ENCODE results near the gene HACD3.

Gene HACD3

DNA sequence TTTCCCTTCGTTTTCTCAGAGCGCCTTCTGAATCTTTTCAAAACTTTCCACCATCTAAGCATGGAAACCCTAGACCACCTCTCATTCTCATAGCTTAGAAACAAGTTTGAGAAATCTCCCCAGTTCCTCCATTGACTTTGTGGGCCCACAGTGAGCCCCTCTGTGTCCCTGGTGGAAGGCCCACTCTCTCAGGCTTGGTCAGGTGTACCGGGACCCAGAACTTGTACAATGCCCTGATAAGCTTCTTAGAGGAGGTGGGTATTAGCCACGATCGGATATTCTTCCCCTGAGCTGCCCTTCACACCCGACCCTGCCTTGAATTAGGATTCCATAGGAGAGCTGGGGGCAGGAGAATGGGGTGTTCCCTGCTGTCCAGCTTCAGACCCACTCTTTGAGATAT lies 91.4 kb downstream of the HACD3 start, which contains the start of gene SLC24A1:
TSS of gene SLC24A1 (plus strand) at position 301 of the 400 bp plus-strand sequence. CDS start 2,143 bp downstream, outside the sequence.
- TF ChIP-seq, protein P1, sequence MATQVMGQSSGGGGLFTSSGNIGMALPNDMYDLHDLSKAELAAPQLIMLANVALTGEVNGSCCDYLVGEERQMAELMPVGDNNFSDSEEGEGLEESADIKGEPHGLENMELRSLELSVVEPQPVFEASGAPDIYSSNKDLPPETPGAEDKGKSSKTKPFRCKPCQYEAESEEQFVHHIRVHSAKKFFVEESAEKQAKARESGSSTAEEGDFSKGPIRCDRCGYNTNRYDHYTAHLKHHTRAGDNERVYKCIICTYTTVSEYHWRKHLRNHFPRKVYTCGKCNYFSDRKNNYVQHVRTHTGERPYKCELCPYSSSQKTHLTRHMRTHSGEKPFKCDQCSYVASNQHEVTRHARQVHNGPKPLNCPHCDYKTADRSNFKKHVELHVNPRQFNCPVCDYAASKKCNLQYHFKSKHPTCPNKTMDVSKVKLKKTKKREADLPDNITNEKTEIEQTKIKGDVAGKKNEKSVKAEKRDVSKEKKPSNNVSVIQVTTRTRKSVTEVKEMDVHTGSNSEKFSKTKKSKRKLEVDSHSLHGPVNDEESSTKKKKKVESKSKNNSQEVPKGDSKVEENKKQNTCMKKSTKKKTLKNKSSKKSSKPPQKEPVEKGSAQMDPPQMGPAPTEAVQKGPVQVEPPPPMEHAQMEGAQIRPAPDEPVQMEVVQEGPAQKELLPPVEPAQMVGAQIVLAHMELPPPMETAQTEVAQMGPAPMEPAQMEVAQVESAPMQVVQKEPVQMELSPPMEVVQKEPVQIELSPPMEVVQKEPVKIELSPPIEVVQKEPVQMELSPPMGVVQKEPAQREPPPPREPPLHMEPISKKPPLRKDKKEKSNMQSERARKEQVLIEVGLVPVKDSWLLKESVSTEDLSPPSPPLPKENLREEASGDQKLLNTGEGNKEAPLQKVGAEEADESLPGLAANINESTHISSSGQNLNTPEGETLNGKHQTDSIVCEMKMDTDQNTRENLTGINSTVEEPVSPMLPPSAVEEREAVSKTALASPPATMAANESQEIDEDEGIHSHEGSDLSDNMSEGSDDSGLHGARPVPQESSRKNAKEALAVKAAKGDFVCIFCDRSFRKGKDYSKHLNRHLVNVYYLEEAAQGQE (IDR thresholded peaks at IDR 0.05; ENCODE audit: insufficient replicate concordance, low read depth) = no peak
- TF ChIP-seq GABPA (IDR thresholded peaks at IDR 0.05; ENCODE audit: low read depth) (no peak), POLR2AphosphoS5 (IDR thresholded peaks at IDR 0.05; ENCODE audit: low read depth) (no peak), SPI1 (IDR thresholded peaks at IDR 0.05; ENCODE audit: borderline replicate concordance, low read depth) (no peak)
- TF ChIP-seq, protein P2, sequence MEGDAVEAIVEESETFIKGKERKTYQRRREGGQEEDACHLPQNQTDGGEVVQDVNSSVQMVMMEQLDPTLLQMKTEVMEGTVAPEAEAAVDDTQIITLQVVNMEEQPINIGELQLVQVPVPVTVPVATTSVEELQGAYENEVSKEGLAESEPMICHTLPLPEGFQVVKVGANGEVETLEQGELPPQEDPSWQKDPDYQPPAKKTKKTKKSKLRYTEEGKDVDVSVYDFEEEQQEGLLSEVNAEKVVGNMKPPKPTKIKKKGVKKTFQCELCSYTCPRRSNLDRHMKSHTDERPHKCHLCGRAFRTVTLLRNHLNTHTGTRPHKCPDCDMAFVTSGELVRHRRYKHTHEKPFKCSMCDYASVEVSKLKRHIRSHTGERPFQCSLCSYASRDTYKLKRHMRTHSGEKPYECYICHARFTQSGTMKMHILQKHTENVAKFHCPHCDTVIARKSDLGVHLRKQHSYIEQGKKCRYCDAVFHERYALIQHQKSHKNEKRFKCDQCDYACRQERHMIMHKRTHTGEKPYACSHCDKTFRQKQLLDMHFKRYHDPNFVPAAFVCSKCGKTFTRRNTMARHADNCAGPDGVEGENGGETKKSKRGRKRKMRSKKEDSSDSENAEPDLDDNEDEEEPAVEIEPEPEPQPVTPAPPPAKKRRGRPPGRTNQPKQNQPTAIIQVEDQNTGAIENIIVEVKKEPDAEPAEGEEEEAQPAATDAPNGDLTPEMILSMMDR (IDR thresholded peaks at IDR 0.05; ENCODE audit: insufficient read depth, low read length) = no peak
- no peak for DNase-seq (ENCODE audit: low read depth in 1 of 2, low spot score in 1 of 2)
- H3K27ac ChIP-seq (replicated peaks) = no peak within 1 kb of the TSS
- no peak within 1 kb of the TSS for H3K4me3 ChIP-seq (replicated peaks; ENCODE audit: insufficient read depth, low read length)
- no peaks in the 10 kb centered on the region for H3K27me3 ChIP-seq (ENCODE audit: insufficient read depth, poor library complexity, severe bottlenecking)

DNA sequence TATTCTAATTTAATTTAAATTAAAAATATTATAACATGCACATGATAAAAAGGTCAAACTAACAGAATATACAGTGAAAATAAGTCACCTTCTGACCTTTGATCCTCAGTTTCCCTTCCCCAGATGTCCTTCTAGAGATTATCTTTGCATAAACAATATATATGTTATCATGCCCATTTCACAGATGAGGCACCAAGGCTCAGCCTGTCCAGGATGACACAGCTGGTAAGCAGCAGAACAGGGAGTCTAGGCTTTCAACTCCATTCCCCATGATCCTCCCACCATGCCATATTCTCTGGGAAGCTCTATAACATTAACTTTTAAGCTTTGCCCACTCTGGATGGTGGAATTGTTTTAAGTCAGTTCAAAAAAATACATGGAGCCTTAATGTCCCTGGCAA lies 92.8 kb downstream of the HACD3 start:
- Histone ChIP-seq H3K27me3 (ENCODE audit: insufficient read depth, poor library complexity, severe bottlenecking) (no peaks in the 10 kb centered on the region), H3K4me3 (replicated peaks; ENCODE audit: insufficient read depth, low read length) (no peak overlapping the region), H3K27ac (replicated peaks) (no peak overlapping the region)
- TF ChIP-seq POLR2AphosphoS5 (IDR thresholded peaks at IDR 0.05; ENCODE audit: low read depth) (no peak), SPI1 (IDR thresholded peaks at IDR 0.05; ENCODE audit: borderline replicate concordance, low read depth) (no peak), GABPA (IDR thresholded peaks at IDR 0.05; ENCODE audit: low read depth) (no peak)
- TF ChIP-seq, protein P2 (IDR thresholded peaks at IDR 0.05; ENCODE audit: insufficient read depth, low read length) = no peak
- TF ChIP-seq, protein P1 (IDR thresholded peaks at IDR 0.05; ENCODE audit: insufficient replicate concordance, low read depth) = no peak
- no peak for DNase-seq (ENCODE audit: low read depth in 1 of 2, low spot score in 1 of 2)

DNA sequence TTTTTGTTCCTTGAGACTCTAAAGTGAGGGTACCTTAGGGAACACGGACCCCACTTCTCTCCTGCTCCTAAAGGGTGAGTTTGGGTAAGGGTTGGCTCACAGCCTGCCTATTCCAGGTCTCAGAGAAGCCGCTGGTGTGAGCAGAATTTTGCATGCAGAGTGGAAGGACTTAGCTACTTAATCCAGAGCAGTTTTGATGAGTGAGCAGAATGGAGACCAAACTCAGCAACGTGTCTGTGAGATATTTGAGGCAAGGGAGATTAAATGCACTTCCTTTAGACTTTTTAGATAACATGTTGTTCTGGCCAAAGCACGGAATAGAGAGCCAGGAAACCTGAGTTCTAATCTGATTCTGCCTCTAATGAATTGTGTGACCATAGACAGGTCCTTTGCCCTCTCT lies 96.6 kb downstream of the HACD3 start:
- H3K27ac ChIP-seq (replicated peaks) = no peak overlapping the region
- no peak overlapping the region for H3K4me3 ChIP-seq (replicated peaks; ENCODE audit: insufficient read depth, low read length)
- H3K27me3 ChIP-seq (ENCODE audit: insufficient read depth, poor library complexity, severe bottlenecking) = no peaks in the 10 kb centered on the region
- TF ChIP-seq SPI1 (IDR thresholded peaks at IDR 0.05; ENCODE audit: borderline replicate concordance, low read depth) (no peak), POLR2AphosphoS5 (IDR thresholded peaks at IDR 0.05; ENCODE audit: low read depth) (no peak), GABPA (IDR thresholded peaks at IDR 0.05; ENCODE audit: low read depth) (no peak)
- TF ChIP-seq, protein P1 (IDR thresholded peaks at IDR 0.05; ENCODE audit: insufficient replicate concordance, low read depth) = no peak
- TF ChIP-seq, protein P2 (IDR thresholded peaks at IDR 0.05; ENCODE audit: insufficient read depth, low read length) = no peak
- DNase-seq (ENCODE audit: low read depth in 1 of 2, low spot score in 1 of 2) = no peak
